ENCODE data around the gene PDE6A.

DNA sequence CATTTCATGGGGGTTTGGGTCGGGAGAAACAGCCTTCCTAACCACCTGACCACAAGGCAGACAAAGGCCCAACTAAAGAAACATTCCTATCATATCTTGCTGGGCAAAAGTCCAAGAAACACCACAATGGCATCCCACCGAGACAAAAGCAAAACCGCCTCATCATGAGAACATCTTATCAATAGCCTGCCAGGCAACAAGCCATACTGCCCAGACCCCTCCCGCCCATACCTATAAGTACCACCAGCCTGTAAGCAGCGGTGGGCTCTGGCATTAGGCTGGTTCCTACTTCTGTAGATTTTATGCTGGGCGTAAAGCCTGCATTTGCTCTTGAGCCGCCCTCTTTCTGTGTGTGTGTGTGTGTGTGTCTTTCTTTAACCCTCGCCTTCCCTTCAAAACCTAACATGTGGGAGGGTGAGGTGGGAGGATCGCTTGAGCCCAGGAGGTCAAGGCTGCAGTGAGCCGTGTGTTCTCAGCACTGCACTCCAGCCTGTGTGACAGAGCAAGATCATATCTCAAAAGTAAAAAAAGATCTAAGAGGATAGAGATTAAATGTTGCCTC is 56.9 kb downstream of the PDE6A start:
- TF ChIP-seq EZH2 (IDR thresholded peaks at IDR 0.05; ENCODE audit: insufficient read depth, poor library complexity, severe bottlenecking) = no peak
- no peak for TF ChIP-seq EZH2phosphoT487 (IDR thresholded peaks at IDR 0.05; ENCODE audit: insufficient read depth, low read depth)
